CD4-positive, alpha-beta T cell treated with Interleukin-2 at 100 ng/mL for 4 hours (primary cell): ENCODE measurements around the gene UROD.
"Not testable (repeated sequence)": the region's sequence is repeated elsewhere in the genome, so short reads cannot be mapped to it uniquely, and the experiment has no call there.

Source experiments
- DNase-seq: peaks from one replicate; pipeline ENCODE4 v3.0.0-alpha.2; 2020; ENCODE audit warnings: low spot score

The UROD gene

GRCh38 chr1:45011837-45012638, at the start of gene UROD:
TSS of gene UROD (plus strand) at chr1:45012254. CDS start at chr1:45012266, 12 bp downstream.
- peak; percentile 93 for DNase-seq

GRCh38 chr1:44962729-44963128, 49.3 kb upstream of the UROD start:
- DNase-seq, result no peak

DNA sequence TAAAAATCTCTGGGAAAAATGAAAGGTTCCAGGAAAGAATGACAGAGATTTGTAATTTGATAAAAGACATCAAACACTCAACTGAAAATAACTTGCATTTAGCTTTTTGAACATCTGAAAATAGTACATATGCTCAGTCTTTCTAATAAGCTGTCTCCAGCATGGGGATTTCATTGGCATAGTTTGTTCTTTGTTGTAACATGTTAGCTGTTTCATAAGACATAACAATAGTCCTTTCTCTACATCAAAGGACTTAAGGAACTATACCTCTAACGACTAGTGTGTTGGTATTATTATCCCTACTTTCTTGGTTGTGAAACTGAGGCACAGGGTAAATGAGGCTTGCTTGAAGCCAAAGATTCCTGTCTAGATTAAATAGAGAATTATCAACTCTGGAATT, 47.7 kb upstream of the UROD start:
- DNase-seq, result no peak

- no peak for DNase-seq
These were observed 41.7 kb upstream of the UROD start for GRCh38 chr1:44970317-44970716.

- no peak for DNase-seq
These were observed 38.4 kb upstream of the UROD start for GRCh38 chr1:44973645-44974044.

DNA sequence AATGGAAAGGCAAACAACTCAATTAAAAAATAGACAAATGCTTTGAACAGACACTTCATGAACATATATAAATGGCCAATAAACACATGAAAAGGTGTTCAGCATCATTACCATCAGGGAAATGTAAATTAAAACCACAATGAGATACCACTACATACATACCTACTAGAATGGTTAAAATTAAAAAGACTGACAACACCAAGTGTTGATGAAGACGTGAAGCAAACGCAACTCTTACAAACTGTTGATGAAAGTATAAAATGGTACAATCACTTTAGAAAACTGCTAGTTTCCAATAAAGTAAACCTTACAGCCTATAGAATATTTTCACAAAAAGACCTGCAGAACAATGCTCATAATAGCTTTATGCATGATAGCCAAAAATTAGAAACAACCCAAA, 35.8 kb upstream of the UROD start:
- DNase-seq, result no peak

GRCh38 chr1:44977372-44977771, 34.7 kb upstream of the UROD start:
- not testable (repeated sequence) for DNase-seq

DNA sequence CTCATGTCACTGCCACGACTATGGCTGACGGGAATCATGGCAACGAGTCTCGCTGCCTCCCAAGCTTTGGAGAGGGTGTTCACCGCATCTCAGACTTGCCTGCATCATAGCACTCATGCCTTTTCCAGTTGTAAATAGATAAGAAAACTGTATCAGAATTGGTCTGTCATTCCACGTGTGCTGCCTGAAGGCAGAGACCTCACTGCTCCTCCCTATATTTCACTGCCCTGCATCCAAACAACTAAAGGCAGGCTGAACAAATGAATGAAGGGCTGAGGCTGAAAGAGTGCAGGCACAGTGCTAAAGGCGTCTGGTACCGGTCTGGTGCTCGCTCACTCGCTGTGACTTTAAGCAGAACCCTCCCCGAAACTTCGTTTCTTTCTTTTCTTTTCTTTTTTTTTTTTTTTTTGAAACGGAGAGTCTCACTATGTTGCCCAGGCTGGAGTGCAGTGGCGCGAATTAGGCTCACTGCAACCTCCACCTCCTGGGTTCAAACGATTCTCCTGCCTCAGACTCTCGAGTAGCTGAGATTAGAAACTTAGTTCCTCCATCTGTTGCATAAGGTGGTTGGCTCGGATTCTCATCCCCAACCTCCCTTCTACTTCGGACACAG, 26.2 kb upstream of the UROD start:
- DNase-seq, result no peak

- no peak for DNase-seq
These were observed 23.4 kb upstream of the UROD start for GRCh38 chr1:44988531-44989156.

DNA sequence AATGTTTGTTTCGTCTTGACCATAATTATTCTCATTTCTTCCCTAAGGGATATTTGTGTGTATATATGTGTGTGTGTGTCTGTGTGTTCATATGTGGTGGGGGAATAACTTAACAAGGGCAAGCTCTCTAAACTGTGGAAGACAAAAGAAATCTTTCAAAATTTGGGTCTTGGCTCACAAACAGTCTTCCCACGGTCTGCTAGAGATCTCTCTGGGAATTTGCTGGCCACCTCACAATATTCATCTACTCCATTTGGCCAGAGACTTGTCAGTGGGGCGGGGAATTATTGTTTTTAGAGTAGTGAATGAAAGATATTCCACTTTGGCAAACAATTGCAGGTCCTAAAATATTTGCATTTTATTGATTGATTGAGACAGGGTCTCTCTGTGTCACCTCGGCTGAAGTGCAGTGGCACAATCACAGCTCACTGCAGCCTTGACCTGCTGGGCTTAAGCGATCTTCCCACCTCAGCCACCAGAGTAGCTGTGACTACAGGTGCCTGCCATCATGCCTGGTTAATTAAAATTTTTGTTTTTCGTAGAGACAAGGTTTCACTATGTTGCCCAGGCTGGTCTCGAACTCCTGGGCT, 17.6 kb upstream of the UROD start:
- DNase-seq, result no peak

DNA sequence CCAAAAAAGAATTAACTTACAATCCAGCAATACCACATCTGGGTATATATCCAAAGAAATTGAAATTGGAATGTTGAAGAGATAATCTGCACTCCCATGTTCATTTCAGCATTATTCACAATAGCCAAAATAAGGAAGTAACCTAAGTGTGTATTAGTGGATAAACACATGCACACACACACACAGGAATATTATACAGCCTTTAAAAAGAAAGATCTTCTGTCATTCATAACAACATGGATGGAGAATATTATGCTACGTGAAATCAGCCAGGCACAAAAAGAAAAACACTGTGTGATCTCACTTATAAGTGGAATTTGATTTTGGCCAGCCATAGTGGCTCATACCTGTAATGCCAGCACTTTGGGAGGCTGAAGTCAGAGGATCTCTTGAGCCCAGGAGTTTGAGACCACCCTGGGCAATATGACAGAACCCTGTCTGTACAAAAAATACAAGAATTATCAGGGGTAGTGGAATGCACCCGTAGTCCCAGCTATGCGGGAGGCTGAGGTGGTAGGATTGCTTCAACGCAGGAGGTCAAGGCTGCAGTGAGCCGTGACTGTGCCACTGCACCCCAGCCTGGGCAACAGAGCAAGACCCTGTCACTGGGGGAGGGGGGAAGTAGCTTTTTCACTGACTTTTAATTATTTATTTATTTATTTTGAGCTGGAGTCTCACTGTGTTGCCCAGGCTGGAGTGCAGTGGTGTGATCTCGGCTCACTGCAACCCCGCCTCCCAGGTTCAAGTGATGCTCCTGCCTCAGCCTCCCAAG, 16.4 kb upstream of the UROD start:
- no peak for DNase-seq

- DNase-seq, result no peak
These were observed 12.8 kb upstream of the UROD start for GRCh38 chr1:44999232-44999631.

- no peak for DNase-seq
These were observed 11.0 kb upstream of the UROD start for GRCh38 chr1:45001011-45001481.

GRCh38 chr1:45001576-45001975, 10.5 kb upstream of the UROD start:
- DNase-seq, result not testable (repeated sequence)

GRCh38 chr1:45002650-45003645, 9.1 kb upstream of the UROD start:
- DNase-seq, result no peak

DNA sequence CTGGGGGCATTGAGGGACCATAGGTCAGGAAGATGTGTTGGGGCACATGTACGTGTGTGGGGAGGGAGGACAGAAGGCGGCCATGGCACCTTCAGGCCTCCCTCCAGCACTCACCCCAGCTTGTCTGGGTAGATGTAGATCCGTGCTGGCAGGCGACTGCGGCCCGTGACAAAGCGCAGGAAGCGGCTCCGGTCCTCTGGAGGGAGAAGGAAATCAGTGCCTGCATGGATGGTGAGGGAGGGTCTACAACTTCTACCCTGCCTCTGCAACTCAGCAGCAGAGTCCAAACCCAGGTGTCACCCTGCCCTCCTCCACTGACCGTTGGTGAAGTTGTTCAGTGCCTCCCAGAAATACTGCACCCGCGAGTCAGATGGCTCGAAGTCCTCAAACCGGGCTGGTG, 8.3 kb upstream of the UROD start:
- DNase-seq, result no peak

- no peak for DNase-seq
These were observed 7.7 kb upstream of the UROD start for GRCh38 chr1:45004281-45004920.

DNA sequence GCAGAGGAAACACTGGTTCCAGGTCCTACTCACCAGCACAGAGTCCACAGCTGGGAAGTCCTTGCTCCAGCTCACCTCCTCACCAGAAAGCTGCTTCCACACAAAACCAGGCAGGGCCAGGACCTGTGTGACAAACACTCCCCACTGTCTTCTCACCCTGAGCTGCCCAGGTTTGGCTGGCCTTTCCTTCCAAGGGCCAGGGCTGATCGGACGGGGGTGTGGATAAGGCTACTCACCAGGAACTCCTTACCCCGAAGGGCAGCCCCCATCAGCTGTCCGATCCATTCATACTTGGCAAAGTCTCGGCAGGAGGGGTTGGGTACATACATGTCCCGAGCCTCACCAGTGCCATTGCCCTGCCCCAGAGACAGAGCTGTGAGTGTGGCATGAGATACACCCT, 6.3 kb upstream of the UROD start:
- no peak for DNase-seq

GRCh38 chr1:45007311-45007710, 4.7 kb upstream of the UROD start:
- DNase-seq, result no peak

DNA sequence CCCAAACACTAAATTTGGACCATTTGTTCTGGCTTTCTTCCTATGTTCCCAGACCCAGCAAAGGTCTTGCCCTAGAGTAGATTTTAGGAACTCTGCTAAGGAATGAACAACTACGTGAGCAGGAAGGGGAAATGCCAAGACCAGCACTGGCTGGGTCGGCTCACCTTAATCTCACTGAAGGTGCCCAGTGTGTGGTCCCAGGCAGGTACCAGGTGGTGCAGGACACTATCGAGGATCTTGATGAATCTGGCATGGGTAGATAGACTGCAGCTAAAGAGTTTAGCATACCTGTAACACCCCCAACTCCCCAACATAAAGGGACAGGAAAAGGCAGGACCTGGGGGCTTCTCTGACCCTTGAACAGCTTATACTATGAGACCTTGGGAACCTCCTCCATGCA, 4.0 kb upstream of the UROD start:
- DNase-seq, result no peak
